IPS DF 4.7 (cell line): ENCODE measurements around the gene INTS6L.
"Not testable (repeated sequence)": the region's sequence is repeated elsewhere in the genome, so short reads cannot be mapped to it uniquely, and the experiment has no call there.

Experiments used
- DNase-seq: peaks from one replicate; pipeline ENCODE4 v3.0.0-alpha.2; 2013; ENCODE audit warnings: low spot score; ENCODE audit errors: extremely low read depth

Gene INTS6L

GRCh38 chrX:135596495-135596894 is 76.0 kb downstream of the INTS6L start:
- DNase-seq = peak; percentile 5

DNA sequence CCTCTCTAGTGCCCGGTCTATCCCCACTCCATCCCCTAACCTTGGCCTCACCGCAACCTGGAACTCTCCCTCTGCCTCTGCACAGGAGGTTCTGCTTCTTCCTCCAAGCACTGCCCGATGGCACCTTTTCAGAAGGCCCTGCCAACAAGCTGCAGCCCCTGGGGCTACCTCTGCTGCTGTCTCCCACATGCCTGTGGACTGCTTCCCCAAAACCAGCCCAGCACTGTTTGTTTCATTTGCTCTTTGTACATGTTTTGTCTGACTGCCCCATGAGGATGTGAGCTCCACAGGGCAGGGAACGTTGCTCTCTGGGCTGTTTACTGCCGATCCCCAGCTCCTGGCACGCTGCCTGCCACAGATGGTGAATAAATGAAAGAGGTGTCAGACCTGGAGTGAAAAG is 85.4 kb downstream of the INTS6L start:
- DNase-seq = no peak

DNA sequence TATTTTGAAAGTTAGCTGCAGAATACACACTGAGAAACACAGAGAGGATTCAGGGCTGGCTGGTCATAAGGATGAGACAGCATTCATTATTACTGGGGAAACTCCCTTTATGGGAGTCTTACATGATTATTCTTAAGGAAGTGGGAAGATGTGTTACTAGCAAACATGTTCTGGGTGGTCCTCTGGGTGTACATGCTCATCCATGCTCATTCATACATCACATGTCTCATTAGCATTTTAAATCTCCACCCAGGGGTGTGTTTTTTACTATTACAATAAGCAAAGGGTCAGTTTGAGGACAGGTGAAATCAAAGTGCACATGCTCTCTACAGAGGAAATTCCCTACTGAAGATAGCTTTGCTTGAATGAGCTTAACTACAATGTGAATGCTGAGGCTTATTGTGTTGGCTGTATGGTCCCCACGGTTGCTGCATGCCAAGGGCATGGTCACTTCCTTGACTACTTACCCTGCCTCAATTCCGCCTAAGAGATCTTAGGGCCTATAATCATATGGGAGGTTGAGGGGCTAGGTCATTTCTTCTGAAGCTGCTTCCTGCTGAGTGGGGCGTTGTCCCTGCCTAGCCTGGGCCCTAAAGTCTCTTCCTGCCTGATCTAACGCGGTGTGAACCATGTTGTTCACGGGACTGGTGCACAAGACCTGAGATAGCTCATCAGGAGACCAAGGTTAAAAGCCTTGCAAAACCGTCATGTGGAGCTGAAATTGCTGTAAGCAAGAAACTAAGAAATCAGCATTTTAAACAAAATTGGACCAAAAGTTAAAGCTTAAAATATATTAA is 104.1 kb downstream of the INTS6L start:
- not testable (repeated sequence) for DNase-seq

DNA sequence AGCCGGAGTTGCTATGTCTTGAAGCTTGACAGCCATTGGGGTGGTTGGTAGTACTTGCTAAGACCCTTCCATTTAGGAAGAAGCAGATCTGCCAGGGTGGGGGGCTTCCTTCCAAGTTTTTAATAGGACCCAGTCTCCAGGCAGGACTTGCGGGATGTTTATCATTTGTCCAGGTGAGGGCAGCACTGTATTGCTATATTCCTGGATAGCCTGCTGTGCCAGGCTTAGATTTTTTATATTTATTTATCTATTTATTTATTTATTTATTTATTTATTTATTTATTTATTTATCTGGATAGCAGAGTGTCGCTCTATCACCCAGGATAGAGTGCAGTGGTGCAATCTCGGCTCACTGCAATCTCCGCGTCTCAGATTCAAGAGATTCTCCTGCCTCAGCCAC is 105.5 kb downstream of the INTS6L start:
- DNase-seq = no peak

GRCh38 chrX:135629342-135629741 is 108.9 kb downstream of the INTS6L start:
- no peak for DNase-seq
